H7 (cell line): ENCODE results near the gene MIS18A. TPM values are rescaled to one million over a fixed set of nuclear protein-coding genes. Genes with fewer than 3 reads are reported as not detected.
"Not testable (repeated sequence)": the region's sequence is repeated elsewhere in the genome, so short reads cannot be mapped to it uniquely, and the experiment has no call there.

Experiments
- DNase-seq: peaks from one replicate; pipeline ENCODE4 v3.0.0; 2012
- H3K27me3 ChIP-seq: 2 replicates; pipeline ENCODE4 v1.6.0; 2011; ENCODE audit warnings: mild to moderate bottlenecking, low read length; ENCODE audit not compliant: control insufficient read depth, insufficient read depth
- H3K36me3 ChIP-seq: replicated peaks from 2 replicates; pipeline ENCODE4 v1.5.1; 2011; ENCODE audit warnings: low read length; ENCODE audit not compliant: control insufficient read depth, insufficient read depth
- H3K4me3 ChIP-seq: 2 replicates; pipeline ENCODE4 v1.5.1; 2011; ENCODE audit warnings: low read depth, mild to moderate bottlenecking, control low read depth, low read length, moderate library complexity; ENCODE audit not compliant: insufficient read depth
- total RNA-seq: library from RNA; depleted of rRNA; stranded (reverse); fragments of >200 nt; shearing (Covaris generic); gene quantifications from 2 replicates; pipeline ENCODE4 v1.2.3, GENCODE V29; 2014

The MIS18A gene
- total RNA-seq, 1 experiment from 2014 or later, result 56.6 TPM

GRCh38 chr21:32297449-32297848, 18.6 kb upstream of the MIS18A start:
- Histone ChIP-seq H3K27me3 (no peaks in the 10 kb centered on the region), H3K36me3 (no peaks in the 10 kb centered on the region), H3K4me3 (no peak overlapping the region)
- no peak for DNase-seq

GRCh38 chr21:32285476-32285875, 6.6 kb upstream of the MIS18A start:
- DNase-seq, result no peak

GRCh38 chr21:32282992-32283391, 4.1 kb upstream of the MIS18A start:
- Histone ChIP-seq H3K27me3 (no peaks in the 10 kb centered on the region), H3K4me3 (no peak overlapping the region), H3K36me3 (no peaks in the 10 kb centered on the region)
- no peak for DNase-seq

More at GRCh38 chr21:32285476-32285875, 6.6 kb upstream of the MIS18A start:
- Histone ChIP-seq H3K27me3 (no peaks in the 10 kb centered on the region), H3K36me3 (no peaks in the 10 kb centered on the region), H3K4me3 (no peak overlapping the region)

- no peaks in the 10 kb centered on the region for H3K36me3 ChIP-seq
- no peak overlapping the region for H3K4me3 ChIP-seq
- no peaks in the 10 kb centered on the region for H3K27me3 ChIP-seq
- DNase-seq, result no peak
Measured at GRCh38 chr21:32281531-32281930, 2.7 kb upstream of the MIS18A start.

GRCh38 chr21:32279377-32279680, 480 bp upstream of the MIS18A start:
- Histone ChIP-seq H3K36me3 (no peaks in the 10 kb centered on the region), H3K4me3 (peak overlapping the region; percentile 85), H3K27me3 (no peaks in the 10 kb centered on the region)
- DNase-seq, result no peak

GRCh38 chr21:32278103-32278502, 746 bp downstream of the MIS18A start:
- Histone ChIP-seq H3K27me3 (no peaks in the 10 kb centered on the region), H3K4me3 (peak overlapping the region; percentile 85), H3K36me3 (peaks cover 2% of the 10 kb centered on the region; the same call in 1 of the 2 replicates)
- peak; percentile 33 for DNase-seq

- Histone ChIP-seq H3K36me3 (peaks cover 2% of the 10 kb centered on the region; the same call in 1 of the 2 replicates), H3K27me3 (no peaks in the 10 kb centered on the region), H3K4me3 (no peak overlapping the region)
- DNase-seq, result no peak
Measured at GRCh38 chr21:32276671-32277070, 2.2 kb downstream of the MIS18A start.

GRCh38 chr21:32270748-32271147, 8.1 kb downstream of the MIS18A start:
- Histone ChIP-seq H3K4me3 (no peak overlapping the region), H3K36me3 (peaks cover 16% of the 10 kb centered on the region), H3K27me3 (no peaks in the 10 kb centered on the region)
- no peak for DNase-seq

GRCh38 chr21:32265321-32265720, 13.5 kb downstream of the MIS18A start:
- H3K36me3 ChIP-seq, result peaks cover 13% of the 10 kb centered on the region
- DNase-seq, H3K27me3 ChIP-seq, H3K4me3 ChIP-seq: not testable (repeated sequence)

GRCh38 chr21:32261929-32262328, 16.9 kb downstream of the MIS18A start:
- H3K36me3 ChIP-seq, result peaks cover 2% of the 10 kb centered on the region
- DNase-seq, result no peak
- no peak overlapping the region for H3K4me3 ChIP-seq
- H3K27me3 ChIP-seq, result no peaks in the 10 kb centered on the region

GRCh38 chr21:32260130-32260529, 18.7 kb downstream of the MIS18A start:
- no peak for DNase-seq
- H3K36me3 ChIP-seq, result no peaks in the 10 kb centered on the region
- H3K27me3 ChIP-seq, result no peaks in the 10 kb centered on the region
- no peak overlapping the region for H3K4me3 ChIP-seq

GRCh38 chr21:32258786-32259048, 20.1 kb downstream of the MIS18A start:
- not testable (repeated sequence) for H3K27me3 ChIP-seq, H3K4me3 ChIP-seq, H3K36me3 ChIP-seq, DNase-seq

- peak; percentile 78 for DNase-seq
Measured at GRCh38 chr21:32257962-32258785, 20.7 kb downstream of the MIS18A start.

GRCh38 chr21:32256873-32257620, 21.8 kb downstream of the MIS18A start:
- H3K27me3 ChIP-seq, result no peaks in the 10 kb centered on the region
- H3K36me3 ChIP-seq, result no peaks in the 10 kb centered on the region
- no peak for DNase-seq
- no peak overlapping the region for H3K4me3 ChIP-seq

More at GRCh38 chr21:32257962-32258785, 20.7 kb downstream of the MIS18A start:
- H3K27me3 ChIP-seq, result no peaks in the 10 kb centered on the region
- H3K4me3 ChIP-seq, result no peak overlapping the region
- H3K36me3 ChIP-seq, result no peaks in the 10 kb centered on the region

GRCh38 chr21:32256251-32256650, 22.6 kb downstream of the MIS18A start:
- H3K27me3 ChIP-seq, result no peaks in the 10 kb centered on the region
- DNase-seq, result no peak
- no peaks in the 10 kb centered on the region for H3K36me3 ChIP-seq
- H3K4me3 ChIP-seq, result no peak overlapping the region
